Thyroid gland (tissue), 4 donors: ENCODE measurements around the gene BFSP1.

Experiments used
- CTCF ChIP-seq, 6 experiments: fragments of 200-600 bp in 3 of 6; fragments of 450-650 bp in 3 of 6; sonication (generic) in 3 of 6; IDR thresholded peaks; one replicate each; pipeline ENCODE4 v1.5.1; 2016 to 2019; ENCODE audit warnings: antibody characterized with exemption in 6 of 6, mild to moderate bottlenecking in 2 of 6, inconsistent platforms in 1 of 6, moderate library complexity in 1 of 6
- POLR2A ChIP-seq, 2 donors: fragments of 450-650 bp; IDR thresholded peaks; one replicate each; pipeline ENCODE4 v1.6.1; 2017; ENCODE audit warnings: antibody characterized with exemption in 2 of 2, mild to moderate bottlenecking in 2 of 2, moderate library complexity in 1 of 2

GRCh38 chr20:17523326-17523725, 7.9 kb downstream of the BFSP1 start:
- TF ChIP-seq CTCF (IDR thresholded peaks at IDR 0.05) (no peak), POLR2A (IDR thresholded peaks at IDR 0.05) (no peak)
